ENCODE results near the gene TIMP4. TPM values are rescaled to one million over a fixed set of nuclear protein-coding genes. Genes with fewer than 3 reads are reported as not detected.

Gene TIMP4
- total RNA-seq, 1 donor from 2014 or later, result 0.18 TPM

DNA sequence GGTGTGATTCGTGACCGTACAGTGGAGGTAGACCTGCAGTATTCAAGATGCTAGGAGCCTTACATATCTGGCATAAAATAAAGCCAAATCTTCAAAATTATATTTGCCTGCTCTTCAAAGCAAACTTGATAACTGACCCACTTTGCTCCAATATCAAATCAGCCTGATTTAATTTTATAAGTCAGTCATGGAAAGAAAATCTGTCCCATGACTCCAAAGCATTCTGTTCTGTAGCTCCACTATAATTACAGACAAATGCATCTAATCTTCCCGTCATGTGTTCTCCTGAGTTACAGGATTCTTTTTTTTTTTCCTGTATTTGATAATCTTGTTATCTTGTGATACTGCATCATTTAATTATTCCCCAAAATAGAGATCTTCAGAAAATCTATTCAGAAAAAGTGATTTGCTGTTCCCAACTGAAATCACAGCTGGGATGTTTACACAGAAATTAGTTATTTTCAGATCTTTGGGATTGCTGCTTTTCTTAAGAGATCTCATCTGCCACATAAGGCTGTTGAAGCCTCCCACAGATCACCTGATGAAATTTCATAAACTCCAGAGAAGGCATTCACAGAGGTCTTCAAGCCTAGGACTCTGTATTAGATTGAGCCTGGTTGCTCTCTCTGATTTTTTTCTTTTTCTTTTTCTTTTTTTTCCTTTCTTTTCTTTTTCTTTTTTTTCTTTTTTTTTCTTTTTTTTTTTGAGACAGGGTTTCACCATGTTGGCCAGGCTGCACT, 27.2 kb downstream of the TIMP4 start:
- Mint-ChIP-seq H3K4me3 (no peak overlapping the region), H3K4me1 (peaks cover 32% of the 10 kb centered on the region), H3K27me3 (ENCODE audit: low read depth) (peaks cover 16% of the 10 kb centered on the region), H3K36me3 (no peaks in the 10 kb centered on the region), H3K27ac (no peak overlapping the region), H3K9me3 (no peaks in the 10 kb centered on the region)
- no peak for DNase-seq (ENCODE audit: low spot score in 2 of 2, unreplicated experiment in 2 of 2)
- no peak for TF ChIP-seq CTCF (IDR thresholded peaks at IDR 0.05; ENCODE audit: unreplicated experiment)

DNA sequence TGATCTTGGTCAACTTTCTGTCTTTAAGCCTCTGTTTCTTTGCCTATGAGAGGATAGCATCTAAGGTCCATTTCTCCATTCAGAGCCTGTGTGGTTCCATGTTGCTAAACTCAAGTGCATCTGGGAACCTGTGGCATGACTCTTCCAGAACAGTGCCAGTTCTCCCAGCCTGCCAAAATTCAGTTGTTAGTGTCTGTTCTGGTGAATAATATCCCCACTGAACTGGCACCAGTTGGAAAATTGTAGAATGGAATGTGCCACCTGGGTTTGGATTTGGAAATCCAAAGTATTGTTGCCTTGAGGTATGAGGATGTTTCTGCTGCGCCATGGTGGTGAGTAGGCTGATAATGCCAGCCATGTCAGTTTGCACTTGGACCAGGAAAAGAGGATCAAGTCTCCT, 31.3 kb downstream of the TIMP4 start:
- DNase-seq (ENCODE audit: low spot score in 2 of 2, unreplicated experiment in 2 of 2), result no peak
- no peak overlapping the region for H3K27ac Mint-ChIP-seq
- H3K27me3 Mint-ChIP-seq (ENCODE audit: low read depth), result peaks cover 16% of the 10 kb centered on the region
- H3K4me1 Mint-ChIP-seq, result peaks cover 3% of the 10 kb centered on the region
- no peaks in the 10 kb centered on the region for H3K36me3 Mint-ChIP-seq
- H3K9me3 Mint-ChIP-seq, result no peaks in the 10 kb centered on the region
- no peak overlapping the region for H3K4me3 Mint-ChIP-seq
- no peak for TF ChIP-seq CTCF (IDR thresholded peaks at IDR 0.05; ENCODE audit: unreplicated experiment)

- H3K9me3 Mint-ChIP-seq, result no peaks in the 10 kb centered on the region
- no peak overlapping the region for H3K4me3 Mint-ChIP-seq
- DNase-seq (ENCODE audit: low spot score in 2 of 2, unreplicated experiment in 2 of 2), result no peak
- TF ChIP-seq CTCF (IDR thresholded peaks at IDR 0.05; ENCODE audit: unreplicated experiment), result no peak
- H3K27me3 Mint-ChIP-seq (ENCODE audit: low read depth), result peaks cover 13% of the 10 kb centered on the region
- no peak overlapping the region for H3K27ac Mint-ChIP-seq
- no peaks in the 10 kb centered on the region for H3K36me3 Mint-ChIP-seq
- H3K4me1 Mint-ChIP-seq, result no peaks in the 10 kb centered on the region
Observed at GRCh38 chr3:12125772-12126171, 32.9 kb downstream of the TIMP4 start.

DNA sequence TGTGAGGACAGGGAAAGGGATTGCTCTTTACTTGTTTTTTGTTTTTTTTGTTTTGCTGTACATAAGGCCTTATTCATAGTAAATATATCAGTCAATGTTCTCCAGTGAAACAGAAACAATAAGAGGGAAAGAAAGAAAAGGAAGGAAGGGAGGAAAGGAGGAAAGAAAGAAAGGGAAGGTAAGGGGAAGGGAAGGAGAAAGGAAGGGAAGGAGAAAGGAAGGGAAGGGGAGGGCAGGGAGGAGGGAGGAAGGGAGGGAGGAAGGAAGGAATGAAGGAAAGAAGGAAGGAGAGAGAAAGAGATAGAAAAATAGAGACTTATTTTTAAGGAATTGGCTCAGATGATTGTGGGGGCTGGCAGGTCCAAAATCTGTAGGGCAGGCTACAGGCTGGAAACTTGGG, 37.2 kb downstream of the TIMP4 start:
- H3K36me3 Mint-ChIP-seq, result no peaks in the 10 kb centered on the region
- H3K4me3 Mint-ChIP-seq, result no peak overlapping the region
- peaks cover 7% of the 10 kb centered on the region for H3K27me3 Mint-ChIP-seq (ENCODE audit: low read depth)
- H3K27ac Mint-ChIP-seq, result no peak overlapping the region
- no peaks in the 10 kb centered on the region for H3K9me3 Mint-ChIP-seq
- no peaks in the 10 kb centered on the region for H3K4me1 Mint-ChIP-seq
- TF ChIP-seq CTCF (IDR thresholded peaks at IDR 0.05; ENCODE audit: unreplicated experiment), result no peak
- no peak for DNase-seq (ENCODE audit: low spot score in 2 of 2, unreplicated experiment in 2 of 2)

- no peak overlapping the region for H3K4me3 Mint-ChIP-seq
- H3K27ac Mint-ChIP-seq, result no peak overlapping the region
- peaks cover 15% of the 10 kb centered on the region for H3K27me3 Mint-ChIP-seq (ENCODE audit: low read depth)
- no peak for TF ChIP-seq CTCF (IDR thresholded peaks at IDR 0.05; ENCODE audit: unreplicated experiment)
- DNase-seq (ENCODE audit: low spot score in 2 of 2, unreplicated experiment in 2 of 2), result no peak
- no peaks in the 10 kb centered on the region for H3K36me3 Mint-ChIP-seq
- H3K4me1 Mint-ChIP-seq, result no peaks in the 10 kb centered on the region
- no peaks in the 10 kb centered on the region for H3K9me3 Mint-ChIP-seq
Observed at GRCh38 chr3:12120374-12121140, 38.2 kb downstream of the TIMP4 start.
